NCI-H226 (cell line): Measurements from ENCODE around the gene KATNIP.

ENCODE experiments used
- DNase-seq: peaks from one replicate; pipeline ENCODE4 v3.0.0-alpha.2; 2015

The KATNIP gene

DNA sequence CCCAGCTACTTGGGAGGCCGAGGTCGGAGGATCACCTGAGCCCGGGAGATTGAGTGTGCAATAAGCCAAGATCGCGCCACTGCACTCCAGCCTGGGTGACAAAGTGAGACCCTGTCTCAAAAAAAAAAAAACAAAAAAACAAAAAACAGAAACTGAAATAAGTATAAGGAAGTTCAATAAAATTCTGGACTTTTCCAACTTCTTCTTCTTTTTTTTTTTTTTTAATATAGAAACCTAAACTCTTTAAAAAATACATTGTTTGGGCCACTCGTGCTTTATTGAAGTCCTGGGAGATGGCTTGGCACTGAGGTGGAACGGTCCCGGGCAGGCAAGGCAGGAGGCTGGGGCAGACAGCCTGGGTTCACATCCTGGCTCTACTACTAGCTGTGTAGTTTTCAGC lies 36.8 kb downstream of the KATNIP start:
- DNase-seq: no peak

GRCh38 chr16:27588057-27588456 lies 38.1 kb downstream of the KATNIP start:
- DNase-seq: no peak

DNA sequence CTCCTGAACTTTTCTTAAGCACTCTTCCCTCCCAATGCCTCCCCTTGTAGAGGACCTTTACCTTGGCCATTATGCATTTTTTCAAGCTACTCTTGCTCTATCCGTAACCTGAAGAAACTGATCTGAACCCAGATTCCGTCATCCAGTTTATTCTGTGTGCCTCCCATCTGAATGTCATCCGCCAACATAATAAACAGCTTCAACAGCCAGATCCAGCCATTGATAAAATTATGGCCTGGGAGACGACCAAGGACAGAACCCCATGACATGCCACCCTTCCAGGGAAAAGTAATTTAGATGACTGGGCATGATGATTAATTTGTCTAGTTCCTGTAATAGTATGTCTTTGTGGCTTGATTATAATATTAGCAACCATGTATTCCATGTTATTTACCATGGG lies 41.9 kb downstream of the KATNIP start:
- DNase-seq: no peak

DNA sequence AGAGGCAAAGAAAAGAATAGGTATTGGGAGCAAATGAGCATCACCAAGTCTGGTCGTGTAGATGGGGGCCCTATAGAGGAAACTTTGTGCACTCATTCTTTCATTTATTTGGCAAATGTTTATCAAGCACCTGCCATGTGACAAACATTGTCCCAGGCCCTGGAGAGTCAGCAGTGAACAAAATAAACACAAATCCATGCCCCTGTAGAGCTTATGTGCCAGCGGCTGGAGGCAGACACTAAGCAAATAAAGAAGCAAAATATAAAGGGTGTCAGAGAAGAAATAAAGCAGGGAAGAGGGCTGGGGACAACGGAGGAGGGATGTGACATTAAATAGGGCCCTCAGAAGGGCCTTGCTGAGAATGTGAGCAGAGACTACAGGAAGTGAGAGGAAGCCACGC lies 45.5 kb downstream of the KATNIP start:
- no peak for DNase-seq

DNA sequence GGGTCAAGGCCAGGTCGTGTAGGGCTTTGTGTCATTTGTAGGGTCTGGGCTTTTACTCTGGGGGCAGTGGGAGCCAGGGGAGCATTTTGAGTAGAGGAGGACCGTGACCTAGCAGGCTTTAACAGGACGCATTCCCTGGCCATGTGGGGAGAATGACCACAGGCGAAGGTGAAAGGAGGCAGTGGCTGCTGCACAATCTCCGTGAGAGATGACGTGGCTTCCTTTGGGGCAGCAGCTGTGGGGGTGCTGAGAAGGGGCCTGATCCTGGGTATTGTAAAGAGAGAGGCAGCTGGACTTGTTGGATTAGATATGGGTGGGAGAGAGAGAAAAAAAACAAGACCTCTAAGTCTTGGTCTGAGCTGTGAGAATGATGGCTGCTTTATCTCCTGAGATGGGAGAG lies 46.0 kb downstream of the KATNIP start:
- DNase-seq: no peak

DNA sequence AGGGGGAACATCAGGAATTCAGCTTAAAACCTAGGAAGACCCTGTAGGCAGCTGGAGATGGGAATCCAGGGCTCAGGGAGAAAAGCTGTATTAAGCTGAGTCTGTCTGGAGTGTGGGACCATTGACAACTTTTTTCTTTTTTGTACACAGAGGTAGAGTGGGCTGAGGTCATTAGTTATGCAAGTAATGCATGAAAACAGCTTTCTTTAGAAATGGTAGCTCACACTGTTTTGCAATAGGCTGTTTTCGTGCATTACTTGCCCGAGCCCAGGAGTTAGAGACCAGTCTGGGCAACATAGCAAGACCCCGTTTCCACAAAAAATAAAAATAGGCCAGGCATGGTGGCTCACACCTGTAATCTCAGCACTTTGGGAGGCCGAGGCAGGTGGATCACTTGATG lies 46.5 kb downstream of the KATNIP start:
- DNase-seq: no peak

GRCh38 chr16:27597361-27597760 lies 47.4 kb downstream of the KATNIP start:
- DNase-seq: no peak

GRCh38 chr16:27598220-27598619 lies 48.3 kb downstream of the KATNIP start:
- DNase-seq: no peak

DNA sequence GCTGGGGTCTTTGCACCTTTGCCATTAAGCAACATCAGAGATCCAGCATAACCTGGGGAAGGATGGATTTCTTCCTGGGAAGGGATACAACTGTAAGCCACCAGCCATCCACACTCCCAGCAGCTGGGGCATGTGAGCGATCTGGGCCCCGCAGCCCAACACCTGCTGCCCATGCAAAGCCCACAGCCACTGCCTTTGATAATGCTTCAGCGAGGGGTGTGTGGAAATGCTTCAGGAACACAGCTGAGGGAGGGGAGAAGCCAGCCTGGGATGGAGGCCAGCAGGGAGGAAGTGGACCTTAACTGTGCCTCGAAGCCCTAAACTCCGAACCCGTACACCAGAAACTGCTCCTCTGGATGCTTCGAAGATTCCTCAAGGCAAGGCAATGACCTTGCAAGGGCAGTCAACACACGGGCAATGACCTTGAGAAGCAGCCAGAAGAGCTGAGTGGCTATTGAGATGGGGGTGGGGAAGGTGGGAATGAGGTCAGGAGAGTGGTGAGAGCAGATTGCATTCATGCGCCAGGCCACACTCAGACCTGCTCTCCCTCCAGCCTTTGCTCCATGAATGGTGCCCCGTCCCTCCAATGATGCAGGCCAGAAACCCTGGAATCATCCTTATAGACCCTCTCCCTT lies 49.1 kb downstream of the KATNIP start:
- DNase-seq: no peak

- DNase-seq: no peak
Measured at GRCh38 chr16:27599606-27600005, 49.7 kb downstream of the KATNIP start.
